GM20000 (cell line): ENCODE measurements around the gene GUCY2D.

ENCODE experiments used
- DNase-seq: peaks from one replicate; pipeline ENCODE4 v3.0.0; 2012; ENCODE audit warnings: low spot score
- TF ChIP-seq, protein P1 (sequence below): IDR thresholded peaks from 2 replicates; pipeline ENCODE4 v1.5.1; 2012; ENCODE audit warnings: mild to moderate bottlenecking, control low read depth; ENCODE audit errors: extremely low read depth, missing control alignments

The GUCY2D gene

DNA sequence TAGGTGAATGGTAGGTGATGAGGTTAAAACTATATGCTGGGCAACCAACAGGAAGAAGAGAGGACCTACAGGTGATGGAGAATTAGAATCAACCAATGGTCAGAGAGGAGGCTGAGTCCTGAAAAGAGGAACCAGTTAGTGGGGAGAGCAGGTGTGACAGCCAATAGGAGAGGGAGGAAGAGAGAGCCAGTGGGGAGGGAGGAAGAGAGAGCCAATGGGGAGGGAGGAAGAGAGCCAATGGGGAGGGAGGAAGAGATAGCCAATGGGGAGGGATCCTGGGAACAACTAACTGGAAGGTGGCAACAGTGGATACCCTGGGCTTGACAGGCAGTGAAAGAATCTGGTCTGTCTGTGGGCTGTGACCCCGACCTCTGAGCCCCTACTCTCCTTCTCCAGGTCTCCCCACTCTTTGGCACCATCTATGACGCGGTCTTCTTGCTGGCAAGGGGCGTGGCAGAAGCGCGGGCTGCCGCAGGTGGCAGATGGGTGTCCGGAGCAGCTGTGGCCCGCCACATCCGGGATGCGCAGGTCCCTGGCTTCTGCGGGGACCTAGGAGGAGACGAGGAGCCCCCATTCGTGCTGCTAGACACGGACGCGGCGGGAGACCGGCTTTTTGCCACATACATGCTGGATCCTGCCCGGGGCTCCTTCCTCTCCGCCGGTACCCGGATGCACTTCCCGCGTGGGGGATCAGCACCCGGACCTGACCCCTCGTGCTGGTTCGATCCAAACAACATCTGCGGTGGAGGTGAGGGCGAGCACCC is 3.7 kb downstream of the GUCY2D start:
- TF ChIP-seq, protein P1, sequence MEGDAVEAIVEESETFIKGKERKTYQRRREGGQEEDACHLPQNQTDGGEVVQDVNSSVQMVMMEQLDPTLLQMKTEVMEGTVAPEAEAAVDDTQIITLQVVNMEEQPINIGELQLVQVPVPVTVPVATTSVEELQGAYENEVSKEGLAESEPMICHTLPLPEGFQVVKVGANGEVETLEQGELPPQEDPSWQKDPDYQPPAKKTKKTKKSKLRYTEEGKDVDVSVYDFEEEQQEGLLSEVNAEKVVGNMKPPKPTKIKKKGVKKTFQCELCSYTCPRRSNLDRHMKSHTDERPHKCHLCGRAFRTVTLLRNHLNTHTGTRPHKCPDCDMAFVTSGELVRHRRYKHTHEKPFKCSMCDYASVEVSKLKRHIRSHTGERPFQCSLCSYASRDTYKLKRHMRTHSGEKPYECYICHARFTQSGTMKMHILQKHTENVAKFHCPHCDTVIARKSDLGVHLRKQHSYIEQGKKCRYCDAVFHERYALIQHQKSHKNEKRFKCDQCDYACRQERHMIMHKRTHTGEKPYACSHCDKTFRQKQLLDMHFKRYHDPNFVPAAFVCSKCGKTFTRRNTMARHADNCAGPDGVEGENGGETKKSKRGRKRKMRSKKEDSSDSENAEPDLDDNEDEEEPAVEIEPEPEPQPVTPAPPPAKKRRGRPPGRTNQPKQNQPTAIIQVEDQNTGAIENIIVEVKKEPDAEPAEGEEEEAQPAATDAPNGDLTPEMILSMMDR, result no peak
- no peak for DNase-seq

DNA sequence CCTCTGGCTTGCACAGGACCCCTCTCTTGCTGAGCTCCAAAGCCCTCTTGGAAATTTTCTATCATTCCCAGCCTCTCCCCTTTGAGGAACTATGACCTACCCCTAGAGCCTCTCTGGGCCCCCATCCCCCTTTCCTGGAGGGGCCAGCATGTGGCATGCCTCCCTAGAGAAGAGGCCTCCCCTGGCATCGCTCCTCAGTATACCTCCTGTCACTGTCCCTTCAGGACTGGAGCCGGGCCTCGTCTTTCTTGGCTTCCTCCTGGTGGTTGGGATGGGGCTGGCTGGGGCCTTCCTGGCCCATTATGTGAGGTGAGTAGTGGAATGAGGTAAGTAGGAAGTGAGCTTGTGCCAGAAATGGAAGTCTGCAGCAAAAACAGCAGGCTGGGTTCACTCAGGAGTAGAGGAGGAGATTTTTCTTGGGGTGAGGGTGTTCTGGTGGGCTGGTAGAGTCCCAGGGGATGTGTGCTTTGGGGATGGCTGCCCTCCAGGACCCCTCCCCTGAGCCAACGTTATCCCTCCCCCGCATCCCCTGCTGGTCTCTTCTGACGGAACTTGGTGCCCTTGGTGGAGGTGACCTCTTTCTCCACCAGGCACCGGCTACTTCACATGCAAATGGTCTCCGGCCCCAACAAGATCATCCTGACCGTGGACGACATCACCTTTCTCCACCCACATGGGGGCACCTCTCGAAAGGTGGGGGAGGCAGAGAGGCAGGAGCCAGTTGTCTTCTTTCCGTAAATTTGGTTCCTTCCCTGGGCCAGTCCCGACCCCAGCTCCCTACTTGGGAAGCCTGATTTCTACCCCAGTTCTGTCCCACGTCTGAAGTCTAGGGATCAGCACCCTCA is 4.6 kb downstream of the GUCY2D start:
- DNase-seq, result no peak
- TF ChIP-seq, protein P1, result no peak

DNA sequence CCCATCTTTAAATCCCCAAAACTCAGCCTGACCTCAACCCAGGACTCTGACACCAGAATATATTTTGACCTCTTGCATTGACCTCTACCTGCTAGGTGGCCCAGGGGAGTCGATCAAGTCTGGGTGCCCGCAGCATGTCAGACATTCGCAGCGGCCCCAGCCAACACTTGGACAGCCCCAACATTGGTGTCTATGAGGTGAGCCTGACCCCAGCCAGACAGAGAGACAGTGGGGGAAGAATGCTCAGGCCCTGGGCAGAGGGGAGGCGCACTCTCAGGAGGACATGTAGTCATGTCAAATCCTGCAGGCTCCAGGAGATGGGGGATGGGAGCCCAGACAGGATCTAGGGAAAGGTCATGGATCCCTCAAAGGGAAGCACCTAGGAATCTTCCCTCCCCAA is 5.4 kb downstream of the GUCY2D start:
- DNase-seq, result no peak
- TF ChIP-seq, protein P1, result no peak

DNA sequence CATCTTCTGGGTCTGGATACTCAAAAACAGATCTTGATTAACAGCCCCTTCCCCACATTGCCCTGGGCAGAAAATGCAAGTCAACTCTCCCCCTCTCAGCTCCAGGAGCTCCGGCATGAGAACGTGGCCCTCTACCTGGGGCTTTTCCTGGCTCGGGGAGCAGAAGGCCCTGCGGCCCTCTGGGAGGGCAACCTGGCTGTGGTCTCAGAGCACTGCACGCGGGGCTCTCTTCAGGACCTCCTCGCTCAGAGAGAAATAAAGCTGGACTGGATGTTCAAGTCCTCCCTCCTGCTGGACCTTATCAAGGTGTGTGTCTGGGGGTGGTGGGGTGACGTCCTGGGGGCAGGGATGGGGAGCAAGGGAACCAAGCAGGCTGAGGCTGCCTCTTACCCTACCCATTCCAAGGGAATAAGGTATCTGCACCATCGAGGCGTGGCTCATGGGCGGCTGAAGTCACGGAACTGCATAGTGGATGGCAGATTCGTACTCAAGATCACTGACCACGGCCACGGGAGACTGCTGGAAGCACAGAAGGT is 9.7 kb downstream of the GUCY2D start:
- TF ChIP-seq, protein P1, result no peak
- DNase-seq, result no peak

DNA sequence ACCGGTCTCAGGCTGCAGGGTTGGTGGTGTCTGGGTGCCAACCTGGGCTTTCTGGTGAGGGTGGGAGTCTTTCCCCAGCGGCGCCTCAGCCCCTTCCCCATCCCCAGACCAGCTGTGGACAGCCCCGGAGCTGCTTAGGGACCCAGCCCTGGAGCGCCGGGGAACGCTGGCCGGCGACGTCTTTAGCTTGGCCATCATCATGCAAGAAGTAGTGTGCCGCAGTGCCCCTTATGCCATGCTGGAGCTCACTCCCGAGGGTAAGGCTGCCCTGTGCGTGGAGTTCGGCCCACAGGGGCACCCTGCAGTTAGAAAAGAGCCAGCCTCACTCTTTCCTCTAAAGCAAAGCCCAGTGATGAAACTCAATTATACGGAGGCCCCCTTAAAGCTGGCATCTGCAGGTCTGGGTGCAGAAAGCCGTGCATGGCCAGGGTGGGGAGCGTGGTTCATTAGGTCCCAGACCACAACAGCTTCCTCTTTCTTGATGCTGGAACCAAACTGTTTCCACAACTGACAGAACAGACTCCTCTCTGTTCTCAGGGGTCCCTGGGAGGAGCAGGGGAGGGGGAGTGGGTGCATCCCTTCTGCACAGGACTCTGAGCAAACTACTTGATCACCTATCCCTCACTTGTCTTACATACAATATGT is 10.7 kb downstream of the GUCY2D start:
- TF ChIP-seq, protein P1, result no peak
- no peak for DNase-seq

DNA sequence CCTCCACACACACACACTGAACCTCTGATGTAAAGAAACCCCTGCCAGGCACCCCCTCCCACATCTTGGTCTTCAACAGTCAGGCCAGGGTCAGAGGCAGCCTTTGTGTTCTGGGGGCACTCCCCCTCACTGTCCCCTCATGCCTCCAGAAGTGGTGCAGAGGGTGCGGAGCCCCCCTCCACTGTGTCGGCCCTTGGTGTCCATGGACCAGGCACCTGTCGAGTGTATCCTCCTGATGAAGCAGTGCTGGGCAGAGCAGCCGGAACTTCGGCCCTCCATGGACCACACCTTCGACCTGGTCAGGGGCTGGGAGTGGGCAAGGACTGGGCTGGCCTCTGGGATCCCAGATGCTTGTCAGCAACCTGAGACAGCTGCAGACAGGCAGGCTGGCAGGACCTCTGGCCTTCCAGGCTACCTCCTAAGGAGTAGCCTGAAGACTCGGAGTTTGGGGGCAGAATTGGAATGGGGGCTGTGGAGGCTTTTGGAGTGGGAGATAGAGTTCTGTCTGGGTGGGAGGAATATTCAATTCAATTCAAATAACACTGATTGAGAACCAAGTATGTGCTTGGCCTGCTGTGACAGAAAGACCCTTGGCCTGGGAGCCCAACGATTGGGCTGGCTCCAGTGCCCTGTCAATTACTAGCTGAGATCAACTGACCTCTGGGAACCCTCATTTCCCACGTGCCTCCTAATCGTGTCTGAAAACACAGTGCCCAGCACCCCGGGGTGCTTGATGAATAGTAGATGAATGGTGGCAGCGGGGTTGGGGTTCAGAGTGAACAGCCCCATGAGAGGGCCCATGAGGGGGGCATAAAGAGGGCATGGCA is 11.5 kb downstream of the GUCY2D start:
- no peak for DNase-seq
- TF ChIP-seq, protein P1, result no peak
